ENCODE results near the gene DAZAP1. TPM values are rescaled to one million over a fixed set of nuclear protein-coding genes. Genes with fewer than 3 reads are reported as not detected.

The DAZAP1 gene
- total RNA-seq, 1 experiment from 2014 or later = 360 TPM

- Mint-ChIP-seq H3K27me3 (ENCODE audit: low read depth) (no peaks in the 10 kb centered on the region), H3K4me1 (peaks cover 3% of the 10 kb centered on the region), H3K9me3 (no peaks in the 10 kb centered on the region), H3K27ac (no peak overlapping the region), H3K4me3 (no peak overlapping the region), H3K36me3 (peaks cover 33% of the 10 kb centered on the region)
- no peak for ATAC-seq
- ChIA-PET POLR2A (no interaction called here), CTCF (no interaction called here)
- DNase-seq (ENCODE audit: low spot score) = no peak
- TF ChIP-seq RORB (CRISPR knock-in tag; IDR thresholded peaks at IDR 0.05) (no peak), NFYB (CRISPR knock-in tag; conservative IDR thresholded peaks at IDR 0.05; ENCODE audit: low read depth) (no peak), ELF4 (CRISPR knock-in tag; IDR thresholded peaks at IDR 0.05; ENCODE audit: low read depth) (no peak), SP1 (CRISPR knock-in tag; conservative IDR thresholded peaks at IDR 0.05) (no peak), CDX4 (CRISPR knock-in tag; IDR thresholded peaks at IDR 0.05; ENCODE audit: borderline replicate concordance) (no peak)
- TF ChIP-seq, protein P1, sequence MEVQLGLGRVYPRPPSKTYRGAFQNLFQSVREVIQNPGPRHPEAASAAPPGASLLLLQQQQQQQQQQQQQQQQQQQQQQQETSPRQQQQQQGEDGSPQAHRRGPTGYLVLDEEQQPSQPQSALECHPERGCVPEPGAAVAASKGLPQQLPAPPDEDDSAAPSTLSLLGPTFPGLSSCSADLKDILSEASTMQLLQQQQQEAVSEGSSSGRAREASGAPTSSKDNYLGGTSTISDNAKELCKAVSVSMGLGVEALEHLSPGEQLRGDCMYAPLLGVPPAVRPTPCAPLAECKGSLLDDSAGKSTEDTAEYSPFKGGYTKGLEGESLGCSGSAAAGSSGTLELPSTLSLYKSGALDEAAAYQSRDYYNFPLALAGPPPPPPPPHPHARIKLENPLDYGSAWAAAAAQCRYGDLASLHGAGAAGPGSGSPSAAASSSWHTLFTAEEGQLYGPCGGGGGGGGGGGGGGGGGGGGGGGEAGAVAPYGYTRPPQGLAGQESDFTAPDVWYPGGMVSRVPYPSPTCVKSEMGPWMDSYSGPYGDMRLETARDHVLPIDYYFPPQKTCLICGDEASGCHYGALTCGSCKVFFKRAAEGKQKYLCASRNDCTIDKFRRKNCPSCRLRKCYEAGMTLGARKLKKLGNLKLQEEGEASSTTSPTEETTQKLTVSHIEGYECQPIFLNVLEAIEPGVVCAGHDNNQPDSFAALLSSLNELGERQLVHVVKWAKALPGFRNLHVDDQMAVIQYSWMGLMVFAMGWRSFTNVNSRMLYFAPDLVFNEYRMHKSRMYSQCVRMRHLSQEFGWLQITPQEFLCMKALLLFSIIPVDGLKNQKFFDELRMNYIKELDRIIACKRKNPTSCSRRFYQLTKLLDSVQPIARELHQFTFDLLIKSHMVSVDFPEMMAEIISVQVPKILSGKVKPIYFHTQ (CRISPR knock-in tag; IDR thresholded peaks at IDR 0.05) = no peak
Measured at GRCh38 chr19:1434577-1435060, 27.2 kb downstream of the DAZAP1 start.

GRCh38 chr19:1435378-1435989 is 28.1 kb downstream of the DAZAP1 start:
- ATAC-seq = no peak
- Mint-ChIP-seq H3K4me3 (no peak overlapping the region), H3K36me3 (peaks cover 38% of the 10 kb centered on the region), H3K4me1 (peaks cover 9% of the 10 kb centered on the region), H3K27me3 (ENCODE audit: low read depth) (no peaks in the 10 kb centered on the region), H3K9me3 (no peaks in the 10 kb centered on the region), H3K27ac (peak overlapping the region; percentile 91)
- no peak for TF ChIP-seq STAT6 (CRISPR knock-in tag; conservative IDR thresholded peaks at IDR 0.05; ENCODE audit: low read depth)
- TF ChIP-seq ZNF317 (CRISPR knock-in tag; IDR thresholded peaks at IDR 0.05; ENCODE audit: borderline replicate concordance, low read depth) = no peak
- no peak for TF ChIP-seq E2F5 (CRISPR knock-in tag; IDR thresholded peaks at IDR 0.05)
- TF ChIP-seq NFYB (CRISPR knock-in tag; conservative IDR thresholded peaks at IDR 0.05; ENCODE audit: low read depth) = no peak
- no peak for TF ChIP-seq USF1 (CRISPR knock-in tag; IDR thresholded peaks at IDR 0.05)
- TF ChIP-seq, protein P2, sequence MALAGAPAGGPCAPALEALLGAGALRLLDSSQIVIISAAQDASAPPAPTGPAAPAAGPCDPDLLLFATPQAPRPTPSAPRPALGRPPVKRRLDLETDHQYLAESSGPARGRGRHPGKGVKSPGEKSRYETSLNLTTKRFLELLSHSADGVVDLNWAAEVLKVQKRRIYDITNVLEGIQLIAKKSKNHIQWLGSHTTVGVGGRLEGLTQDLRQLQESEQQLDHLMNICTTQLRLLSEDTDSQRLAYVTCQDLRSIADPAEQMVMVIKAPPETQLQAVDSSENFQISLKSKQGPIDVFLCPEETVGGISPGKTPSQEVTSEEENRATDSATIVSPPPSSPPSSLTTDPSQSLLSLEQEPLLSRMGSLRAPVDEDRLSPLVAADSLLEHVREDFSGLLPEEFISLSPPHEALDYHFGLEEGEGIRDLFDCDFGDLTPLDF (CRISPR knock-in tag; IDR thresholded peaks at IDR 0.05) = no peak
- ChIA-PET POLR2A (interaction anchor here (1.0 kb wide), 1 partner anchor 27 kb away, joined by 3 read pairs; no protein-coding TSS in a partner anchor), CTCF (interaction anchor here (1.1 kb wide), 1 partner anchor 32 kb away, joined by 3 read pairs; no protein-coding TSS in a partner anchor)
- no peak for DNase-seq (ENCODE audit: low spot score)
